NB4 (cell line): ENCODE data around the gene FAM107B.

Experiments used
- POLR2A ChIP-seq: IDR thresholded peaks from 2 replicates; pipeline ENCODE4 v1.6.1; 2011; ENCODE audit warnings: mild to moderate bottlenecking; ENCODE audit not compliant: insufficient read length; ENCODE audit errors: extremely low read depth
- TF ChIP-seq, protein P1 (sequence below): IDR thresholded peaks from one replicate; pipeline ENCODE4 v1.5.1; 2012; ENCODE audit warnings: low read depth, low read length

DNA sequence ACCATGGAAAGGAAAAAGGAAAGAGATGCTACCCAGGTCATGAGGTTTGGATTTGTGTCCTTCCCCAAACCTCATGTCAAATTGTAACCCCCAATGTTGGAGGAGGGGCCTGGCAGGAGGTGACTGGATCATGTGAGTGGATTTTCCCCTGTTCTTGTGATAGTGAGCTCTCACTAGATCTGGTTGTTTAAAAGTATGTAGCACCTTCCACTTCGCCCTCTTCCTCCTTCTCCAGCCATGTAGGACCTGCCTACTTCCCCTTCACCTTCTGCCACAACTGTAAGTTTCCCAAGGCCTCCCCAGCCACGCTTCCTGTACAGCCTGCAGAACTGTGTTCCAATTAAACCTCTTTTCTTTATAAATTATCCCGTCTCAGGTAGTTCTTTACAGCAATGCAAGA is 113.9 kb downstream of the FAM107B start:
- TF ChIP-seq, protein P1, sequence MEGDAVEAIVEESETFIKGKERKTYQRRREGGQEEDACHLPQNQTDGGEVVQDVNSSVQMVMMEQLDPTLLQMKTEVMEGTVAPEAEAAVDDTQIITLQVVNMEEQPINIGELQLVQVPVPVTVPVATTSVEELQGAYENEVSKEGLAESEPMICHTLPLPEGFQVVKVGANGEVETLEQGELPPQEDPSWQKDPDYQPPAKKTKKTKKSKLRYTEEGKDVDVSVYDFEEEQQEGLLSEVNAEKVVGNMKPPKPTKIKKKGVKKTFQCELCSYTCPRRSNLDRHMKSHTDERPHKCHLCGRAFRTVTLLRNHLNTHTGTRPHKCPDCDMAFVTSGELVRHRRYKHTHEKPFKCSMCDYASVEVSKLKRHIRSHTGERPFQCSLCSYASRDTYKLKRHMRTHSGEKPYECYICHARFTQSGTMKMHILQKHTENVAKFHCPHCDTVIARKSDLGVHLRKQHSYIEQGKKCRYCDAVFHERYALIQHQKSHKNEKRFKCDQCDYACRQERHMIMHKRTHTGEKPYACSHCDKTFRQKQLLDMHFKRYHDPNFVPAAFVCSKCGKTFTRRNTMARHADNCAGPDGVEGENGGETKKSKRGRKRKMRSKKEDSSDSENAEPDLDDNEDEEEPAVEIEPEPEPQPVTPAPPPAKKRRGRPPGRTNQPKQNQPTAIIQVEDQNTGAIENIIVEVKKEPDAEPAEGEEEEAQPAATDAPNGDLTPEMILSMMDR = no peak
- TF ChIP-seq POLR2A = no peak
